Neural cell (in vitro differentiated cells): ENCODE measurements around the gene PCDHB4. TPM values are rescaled to one million over a fixed set of nuclear protein-coding genes. Genes with fewer than 3 reads are reported as not detected.
A peak's percentile ranks its signal among the peaks of the same experiment; 100 is the strongest.

Source experiments
- H2AFZ ChIP-seq: fragments of 200-600, 300-800 bp; sonication (generic), shearing (Covaris generic); 2 replicates; pipeline ENCODE4 v1.6.0; 2014; ENCODE audit warnings: low read depth, mild to moderate bottlenecking, antibody characterized with exemption, low read length, moderate library complexity
- H3F3A ChIP-seq: fragments of 200-600 bp; shearing (Covaris generic); 2 replicates; pipeline ENCODE4 v1.6.1; 2016; ENCODE audit warnings: mild to moderate bottlenecking, moderate library complexity, mixed read lengths, antibody characterized with exemption, low read length; ENCODE audit not compliant: insufficient read depth, poor library complexity, severe bottlenecking
- H3K27ac ChIP-seq: fragments of 200-600, 300-800 bp; sonication (generic), shearing (Covaris generic); 2 replicates; pipeline ENCODE4 v1.5.1; 2014; ENCODE audit warnings: mild to moderate bottlenecking, low read length, moderate library complexity
- H3K27me3 ChIP-seq: fragments of 300-800, 200-600 bp; sonication (generic), shearing (Covaris generic); 2 replicates; pipeline ENCODE4 v1.6.0; 2014; ENCODE audit warnings: mild to moderate bottlenecking, low read depth, low read length, moderate library complexity; ENCODE audit not compliant: insufficient read depth
- H3K36me3 ChIP-seq: fragments of 300-800, 200-600 bp; sonication (generic), shearing (Covaris generic); 2 replicates; pipeline ENCODE4 v1.5.1; 2014; ENCODE audit warnings: mild to moderate bottlenecking, antibody characterized with exemption, low read length, moderate library complexity; ENCODE audit not compliant: insufficient read depth
- H3K4me2 ChIP-seq: fragments of 300-800, 200-600 bp; sonication (generic), shearing (Covaris generic); 2 replicates; pipeline ENCODE4 v1.6.0; 2014; ENCODE audit warnings: mild to moderate bottlenecking, low read length
- H3K4me3 ChIP-seq: fragments of 300-800, 200-600 bp; sonication (generic), shearing (Covaris generic); 2 replicates; pipeline ENCODE4 v1.5.1; 2014; ENCODE audit warnings: mild to moderate bottlenecking, low read length, moderate library complexity
- H3K79me2 ChIP-seq: fragments of 200-600 bp; shearing (Covaris generic); replicated peaks from 2 replicates; pipeline ENCODE4 v1.6.0; 2014; ENCODE audit warnings: mild to moderate bottlenecking, low read length, moderate library complexity; ENCODE audit not compliant: insufficient read depth
- H3K9ac ChIP-seq: fragments of 300-800, 200-600 bp; sonication (generic), shearing (Covaris generic); 2 replicates; pipeline ENCODE4 v1.6.1; 2016; ENCODE audit warnings: mild to moderate bottlenecking, low read length, mixed read lengths
- H3K9me2 ChIP-seq: fragments of 200-600 bp; shearing (Covaris generic); 2 replicates; pipeline ENCODE4 v1.6.1; 2016; ENCODE audit warnings: mild to moderate bottlenecking, low read length, mixed read lengths; ENCODE audit not compliant: insufficient read depth
- H3K9me3 ChIP-seq: fragments of 200-600, 300-800 bp; sonication (generic), shearing (Covaris generic); 2 replicates; pipeline ENCODE4 v1.6.1; 2016; ENCODE audit warnings: mild to moderate bottlenecking, mixed run types, low read length, moderate library complexity, mixed read lengths
- H4K20me1 ChIP-seq: fragments of 200-600 bp; shearing (Covaris generic); 2 replicates; pipeline ENCODE4 v1.6.1; 2016; ENCODE audit warnings: mild to moderate bottlenecking, mixed run types; ENCODE audit not compliant: insufficient read depth
- EP300 ChIP-seq: fragments of 450-650 bp; conservative IDR thresholded peaks from 2 replicates; pipeline ENCODE4 v1.6.1; 2014; ENCODE audit warnings: antibody characterized with exemption, mild to moderate bottlenecking, moderate library complexity; ENCODE audit not compliant: poor library complexity, severe bottlenecking
- EZH2 ChIP-seq: fragments of 200-600, 300-800 bp; shearing (Covaris generic), sonication (generic); IDR thresholded peaks from 2 replicates; pipeline ENCODE4 v1.6.1; 2014; ENCODE audit warnings: antibody characterized with exemption, low read length, borderline replicate concordance, mild to moderate bottlenecking; ENCODE audit not compliant: insufficient read depth, poor library complexity, severe bottlenecking
- MXI1 ChIP-seq: fragments of 450-650 bp; conservative IDR thresholded peaks from 2 replicates; pipeline ENCODE4 v1.6.1; 2014; ENCODE audit warnings: antibody characterized with exemption, mild to moderate bottlenecking; ENCODE audit not compliant: poor library complexity, severe bottlenecking
- POLR2AphosphoS5 ChIP-seq: IDR thresholded peaks from 2 replicates; pipeline ENCODE4 v1.6.1; 2012
- RAD21 ChIP-seq: fragments of 450-650 bp; conservative IDR thresholded peaks from 2 replicates; pipeline ENCODE4 v1.6.1; 2014; ENCODE audit warnings: antibody characterized with exemption, mild to moderate bottlenecking, moderate library complexity
- SMC3 ChIP-seq: fragments of 450-650 bp; conservative IDR thresholded peaks from 2 replicates; pipeline ENCODE4 v1.6.1; 2014; ENCODE audit warnings: antibody characterized with exemption, mild to moderate bottlenecking, moderate library complexity; ENCODE audit not compliant: poor library complexity
- TAF1 ChIP-seq: IDR thresholded peaks from 2 replicates; pipeline ENCODE4 v1.6.1; 2012; ENCODE audit warnings: low read depth
- polyA plus RNA-seq: library from polyadenylated mRNA; depleted of rRNA; stranded (reverse); fragments of >200 nt; gene quantifications from 2 replicates; pipeline ENCODE4 v1.2.3, GENCODE V29; 2014
- TF ChIP-seq, protein P1 (sequence below): fragments of 450-650 bp; IDR thresholded peaks from 2 replicates; pipeline ENCODE4 v1.5.1; 2014; ENCODE audit warnings: antibody characterized with exemption, mild to moderate bottlenecking, moderate library complexity; ENCODE audit not compliant: poor library complexity, severe bottlenecking
- TF ChIP-seq, protein P2 (sequence below): IDR thresholded peaks from 2 replicates; pipeline ENCODE4 v1.6.1; 2012; ENCODE audit warnings: borderline replicate concordance

PCDHB4 gene
- polyA plus RNA-seq, 1 donor from 2014 or later: 4.2 TPM

DNA sequence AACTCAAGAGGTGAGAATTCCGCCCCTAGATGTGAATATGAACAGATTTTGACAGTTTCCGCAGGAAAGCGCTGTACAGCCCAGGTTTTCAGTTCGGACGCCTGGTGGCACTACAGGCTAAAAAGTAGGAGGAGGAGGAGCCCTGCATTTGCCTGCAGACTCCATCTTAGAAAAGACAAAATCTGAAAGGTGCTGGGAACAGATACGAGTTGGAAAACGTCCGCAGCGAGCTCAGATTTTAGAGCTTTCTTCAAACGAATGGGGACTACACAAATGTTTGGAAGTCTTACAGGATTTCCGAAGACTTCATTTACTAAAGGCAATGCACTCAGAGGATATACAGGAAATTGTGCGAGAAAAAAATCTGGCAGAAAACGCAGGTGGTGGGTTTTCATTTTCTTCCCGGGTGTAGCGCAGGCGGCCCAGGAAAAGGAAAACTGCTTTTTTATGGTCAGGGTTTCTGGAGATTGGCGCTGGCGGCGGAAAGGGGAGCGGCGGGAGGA, 37.1 kb upstream of the PCDHB4 start:
- no peak overlapping the region for H3K27ac ChIP-seq
- H4K20me1 ChIP-seq: no peaks in the 10 kb centered on the region
- H3K9ac ChIP-seq: no peak overlapping the region
- no peak overlapping the region for H3K4me2 ChIP-seq
- H3K4me3 ChIP-seq: peak overlapping the region; percentile 48
- H3F3A ChIP-seq: no peaks in the 10 kb centered on the region
- no peaks in the 10 kb centered on the region for H3K79me2 ChIP-seq
- H3K9me3 ChIP-seq: no peaks in the 10 kb centered on the region
- H2AFZ ChIP-seq: no peak overlapping the region
- TF ChIP-seq SMC3 (peak; percentile 18), RAD21 (peak; percentile 41), TAF1 (no peak)
- H3K27me3 ChIP-seq: no peaks in the 10 kb centered on the region
- H3K9me2 ChIP-seq: no peaks in the 10 kb centered on the region
- no peaks in the 10 kb centered on the region for H3K36me3 ChIP-seq

DNA sequence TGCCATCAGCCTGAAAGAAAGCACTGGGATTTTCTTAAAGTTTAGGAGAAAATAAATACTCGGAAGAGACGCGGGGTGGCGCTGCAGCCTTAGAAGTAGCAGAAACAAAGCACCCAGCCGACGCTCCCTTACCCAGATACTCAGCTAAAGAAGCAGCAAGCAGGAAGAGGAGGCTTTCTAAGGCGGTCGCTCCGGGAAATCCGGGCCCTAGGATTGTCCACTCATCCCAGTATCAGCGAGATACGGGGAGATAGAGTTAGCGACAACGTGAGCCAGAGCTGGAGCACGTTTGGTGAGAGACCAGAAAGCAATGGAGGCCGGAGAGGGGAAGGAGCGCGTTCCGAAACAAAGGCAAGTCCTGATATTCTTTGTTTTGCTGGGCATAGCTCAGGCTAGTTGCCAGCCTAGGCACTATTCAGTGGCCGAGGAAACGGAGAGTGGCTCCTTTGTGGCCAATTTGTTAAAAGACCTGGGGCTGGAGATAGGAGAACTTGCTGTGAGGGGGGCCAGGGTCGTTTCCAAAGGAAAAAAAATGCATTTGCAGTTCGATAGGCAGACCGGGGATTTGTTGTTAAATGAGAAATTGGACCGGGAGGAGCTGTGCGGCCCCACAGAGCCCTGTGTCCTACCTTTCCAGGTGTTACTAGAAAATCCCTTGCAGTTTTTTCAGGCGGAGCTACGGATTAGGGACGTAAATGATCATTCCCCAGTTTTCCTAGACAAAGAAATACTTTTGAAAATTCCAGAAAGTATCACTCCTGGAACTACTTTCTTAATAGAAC, 26.9 kb upstream of the PCDHB4 start, which contains the start of gene PCDHB2:
PCDHB2 (plus strand) TSS at position 135 of the 782 bp plus-strand sequence; CDS start at position 311, 176 bp downstream.
- TF ChIP-seq SMC3: peak; percentile 81
- peak; percentile 87 for TF ChIP-seq RAD21
- TF ChIP-seq EP300: no peak
- TF ChIP-seq TAF1: peak; percentile 94
- TF ChIP-seq, protein P1, sequence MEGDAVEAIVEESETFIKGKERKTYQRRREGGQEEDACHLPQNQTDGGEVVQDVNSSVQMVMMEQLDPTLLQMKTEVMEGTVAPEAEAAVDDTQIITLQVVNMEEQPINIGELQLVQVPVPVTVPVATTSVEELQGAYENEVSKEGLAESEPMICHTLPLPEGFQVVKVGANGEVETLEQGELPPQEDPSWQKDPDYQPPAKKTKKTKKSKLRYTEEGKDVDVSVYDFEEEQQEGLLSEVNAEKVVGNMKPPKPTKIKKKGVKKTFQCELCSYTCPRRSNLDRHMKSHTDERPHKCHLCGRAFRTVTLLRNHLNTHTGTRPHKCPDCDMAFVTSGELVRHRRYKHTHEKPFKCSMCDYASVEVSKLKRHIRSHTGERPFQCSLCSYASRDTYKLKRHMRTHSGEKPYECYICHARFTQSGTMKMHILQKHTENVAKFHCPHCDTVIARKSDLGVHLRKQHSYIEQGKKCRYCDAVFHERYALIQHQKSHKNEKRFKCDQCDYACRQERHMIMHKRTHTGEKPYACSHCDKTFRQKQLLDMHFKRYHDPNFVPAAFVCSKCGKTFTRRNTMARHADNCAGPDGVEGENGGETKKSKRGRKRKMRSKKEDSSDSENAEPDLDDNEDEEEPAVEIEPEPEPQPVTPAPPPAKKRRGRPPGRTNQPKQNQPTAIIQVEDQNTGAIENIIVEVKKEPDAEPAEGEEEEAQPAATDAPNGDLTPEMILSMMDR: peak; percentile 90
- peak; percentile 91 for TF ChIP-seq POLR2AphosphoS5
- TF ChIP-seq, protein P2, sequence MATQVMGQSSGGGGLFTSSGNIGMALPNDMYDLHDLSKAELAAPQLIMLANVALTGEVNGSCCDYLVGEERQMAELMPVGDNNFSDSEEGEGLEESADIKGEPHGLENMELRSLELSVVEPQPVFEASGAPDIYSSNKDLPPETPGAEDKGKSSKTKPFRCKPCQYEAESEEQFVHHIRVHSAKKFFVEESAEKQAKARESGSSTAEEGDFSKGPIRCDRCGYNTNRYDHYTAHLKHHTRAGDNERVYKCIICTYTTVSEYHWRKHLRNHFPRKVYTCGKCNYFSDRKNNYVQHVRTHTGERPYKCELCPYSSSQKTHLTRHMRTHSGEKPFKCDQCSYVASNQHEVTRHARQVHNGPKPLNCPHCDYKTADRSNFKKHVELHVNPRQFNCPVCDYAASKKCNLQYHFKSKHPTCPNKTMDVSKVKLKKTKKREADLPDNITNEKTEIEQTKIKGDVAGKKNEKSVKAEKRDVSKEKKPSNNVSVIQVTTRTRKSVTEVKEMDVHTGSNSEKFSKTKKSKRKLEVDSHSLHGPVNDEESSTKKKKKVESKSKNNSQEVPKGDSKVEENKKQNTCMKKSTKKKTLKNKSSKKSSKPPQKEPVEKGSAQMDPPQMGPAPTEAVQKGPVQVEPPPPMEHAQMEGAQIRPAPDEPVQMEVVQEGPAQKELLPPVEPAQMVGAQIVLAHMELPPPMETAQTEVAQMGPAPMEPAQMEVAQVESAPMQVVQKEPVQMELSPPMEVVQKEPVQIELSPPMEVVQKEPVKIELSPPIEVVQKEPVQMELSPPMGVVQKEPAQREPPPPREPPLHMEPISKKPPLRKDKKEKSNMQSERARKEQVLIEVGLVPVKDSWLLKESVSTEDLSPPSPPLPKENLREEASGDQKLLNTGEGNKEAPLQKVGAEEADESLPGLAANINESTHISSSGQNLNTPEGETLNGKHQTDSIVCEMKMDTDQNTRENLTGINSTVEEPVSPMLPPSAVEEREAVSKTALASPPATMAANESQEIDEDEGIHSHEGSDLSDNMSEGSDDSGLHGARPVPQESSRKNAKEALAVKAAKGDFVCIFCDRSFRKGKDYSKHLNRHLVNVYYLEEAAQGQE: peak; percentile 91
- no peak for TF ChIP-seq MXI1
- no peak for TF ChIP-seq EZH2
- H3K79me2 ChIP-seq: peaks cover 38% of the 10 kb centered on the region
- H3K4me3 ChIP-seq: peak within 1 kb of the TSS; percentile 74
- H3K27me3 ChIP-seq: no peaks in the 10 kb centered on the region
- H3K9me3 ChIP-seq: peaks cover 16% of the 10 kb centered on the region
- H3F3A ChIP-seq: peaks cover 4% of the 10 kb centered on the region
- H3K27ac ChIP-seq: peak within 1 kb of the TSS; percentile 97
- peaks cover 16% of the 10 kb centered on the region for H3K36me3 ChIP-seq
- H2AFZ ChIP-seq: peak within 1 kb of the TSS; percentile 35
- peak within 1 kb of the TSS; percentile 92 for H3K9ac ChIP-seq
- H4K20me1 ChIP-seq: no peaks in the 10 kb centered on the region
- peak within 1 kb of the TSS; percentile 56 for H3K4me2 ChIP-seq
- no peaks in the 10 kb centered on the region for H3K9me2 ChIP-seq
